ENCODE results near the gene BRD9.
"Not testable (repeated sequence)": the region's sequence is repeated elsewhere in the genome, so short reads cannot be mapped to it uniquely, and the experiment has no call there.

BRD9 gene

DNA sequence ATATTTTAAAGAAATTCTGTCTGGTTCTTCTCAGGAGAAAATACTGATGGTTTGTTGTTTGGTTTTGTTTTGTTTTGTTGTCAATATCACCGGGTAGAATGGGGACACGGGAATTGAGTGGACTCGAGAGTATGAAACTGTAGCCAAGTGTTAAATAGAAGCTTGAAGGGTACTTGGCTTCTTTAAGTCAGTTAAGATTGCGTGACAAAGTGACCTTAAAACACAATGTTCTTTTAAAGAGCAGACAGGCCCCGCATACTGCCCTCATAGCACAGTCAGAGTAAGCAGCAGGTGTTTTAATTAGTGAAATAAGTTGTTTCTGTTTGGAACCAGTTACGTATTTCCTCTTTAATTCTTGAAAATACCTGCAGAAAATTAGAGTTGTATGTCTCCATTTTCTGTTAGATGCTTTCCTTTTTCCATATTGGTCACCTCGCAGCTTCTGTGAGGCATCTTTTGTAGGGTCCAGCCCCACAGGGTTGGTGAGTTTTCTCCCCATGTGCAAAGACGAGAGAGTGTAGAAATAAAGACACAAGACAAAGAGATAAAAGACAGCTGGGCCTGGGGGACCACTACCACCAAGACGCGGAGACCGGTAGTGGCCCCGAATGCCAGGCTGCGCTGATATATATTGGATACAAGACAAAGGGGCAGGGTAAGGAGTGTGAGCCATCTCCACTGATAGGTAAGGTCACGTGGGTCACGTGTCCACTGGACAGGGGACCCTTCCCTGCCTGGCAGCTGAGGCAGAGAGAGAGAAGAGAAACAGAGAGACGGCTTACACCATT, 9.7 kb upstream of the BRD9 start:
- no peak for DNase-seq (ENCODE audit: low spot score)

- no peak for DNase-seq (ENCODE audit: low spot score)
Observed at GRCh38 chr5:900781-901180, 8.2 kb upstream of the BRD9 start.

- DNase-seq (ENCODE audit: low spot score) = no peak
Observed at GRCh38 chr5:893711-894110, 1.1 kb upstream of the BRD9 start.

DNA sequence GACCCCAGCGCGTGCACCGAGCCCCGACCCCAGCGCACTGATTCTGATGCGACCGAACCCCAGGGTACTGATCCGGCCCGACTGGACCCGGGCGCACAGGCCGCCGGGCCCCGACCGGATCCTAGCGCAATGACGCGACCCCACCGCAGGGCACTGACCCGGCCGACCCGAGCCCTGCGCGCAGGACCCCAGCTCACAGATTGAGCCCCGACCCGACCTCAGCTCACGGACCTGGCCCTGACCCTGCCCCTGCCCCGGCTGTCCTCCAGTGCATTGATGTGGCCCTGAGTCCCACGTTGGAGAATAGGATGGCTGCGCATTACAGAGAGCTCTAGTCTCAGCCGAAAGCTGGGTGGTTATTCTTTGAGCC, 521 bp upstream of the BRD9 start:
- DNase-seq (ENCODE audit: low spot score) = no peak

GRCh38 chr5:891837-892393, 686 bp downstream of the BRD9 start:
- peak; percentile 27 for DNase-seq (ENCODE audit: low spot score)

DNA sequence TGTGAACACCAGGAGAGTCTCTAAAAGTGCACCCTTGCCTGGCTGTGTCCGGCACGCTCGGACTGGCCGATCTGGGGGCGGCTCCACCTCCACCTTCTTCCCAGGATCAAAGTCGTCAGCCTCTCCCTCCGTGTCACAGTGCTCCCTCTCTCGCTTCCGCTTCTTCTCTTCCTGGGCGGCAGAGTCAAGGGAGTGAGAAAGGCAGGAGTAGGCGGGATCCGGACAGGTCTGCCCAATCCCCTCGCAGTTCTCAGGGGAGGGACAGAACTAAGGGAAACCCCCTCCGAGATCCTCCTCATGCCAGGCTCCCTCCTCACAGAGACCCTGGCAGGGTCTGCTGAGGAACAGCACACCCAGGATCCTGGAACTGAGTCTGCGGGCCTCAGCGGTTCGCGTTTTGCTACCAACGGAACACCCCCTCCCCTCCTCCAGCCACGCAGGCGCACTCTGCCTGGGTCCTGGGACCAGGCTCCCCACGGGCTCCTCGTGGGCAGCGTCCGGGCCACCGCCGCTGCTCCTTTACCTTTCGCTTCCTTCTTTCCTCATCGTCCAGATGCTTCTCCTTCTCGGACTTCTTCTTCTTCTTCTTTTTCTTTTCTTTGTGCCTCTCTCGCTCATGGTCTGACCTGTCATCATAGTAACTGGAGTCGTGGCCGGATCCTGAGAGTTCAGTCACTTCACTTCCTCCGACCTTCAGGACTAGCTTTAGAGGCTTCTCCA, 1.3 kb downstream of the BRD9 start:
- peak; percentile 45 for DNase-seq (ENCODE audit: low spot score)

DNA sequence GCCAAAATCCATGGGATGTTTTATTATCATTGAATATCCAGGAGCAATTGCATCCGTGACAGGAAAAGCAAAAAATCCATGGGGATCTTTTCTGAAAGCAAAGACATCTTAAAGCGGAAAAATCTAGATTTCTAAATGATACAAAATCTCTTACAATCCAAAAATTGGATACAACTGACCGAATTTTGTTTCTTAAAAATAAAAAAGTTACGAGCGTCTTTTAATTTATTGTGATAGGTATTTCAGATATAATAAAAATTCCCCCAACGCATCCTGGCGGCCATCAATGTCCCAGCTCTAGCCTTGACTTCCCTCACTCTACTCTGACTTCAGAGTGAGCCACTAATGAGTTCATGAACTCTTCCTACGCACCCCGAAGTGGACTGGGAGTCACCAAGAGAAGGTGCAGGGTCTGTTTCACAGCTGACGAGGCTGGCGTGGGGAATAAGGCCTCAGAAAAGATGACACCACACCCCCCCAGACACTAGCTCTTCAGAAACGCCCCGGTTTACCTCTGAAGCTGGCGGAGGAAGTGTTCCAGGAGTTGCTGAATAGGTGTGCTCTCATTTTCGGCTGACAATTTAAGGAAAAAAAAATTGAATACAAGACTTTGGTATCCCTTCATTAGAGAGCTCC, 3.4 kb downstream of the BRD9 start:
- no peak for DNase-seq (ENCODE audit: low spot score)

DNA sequence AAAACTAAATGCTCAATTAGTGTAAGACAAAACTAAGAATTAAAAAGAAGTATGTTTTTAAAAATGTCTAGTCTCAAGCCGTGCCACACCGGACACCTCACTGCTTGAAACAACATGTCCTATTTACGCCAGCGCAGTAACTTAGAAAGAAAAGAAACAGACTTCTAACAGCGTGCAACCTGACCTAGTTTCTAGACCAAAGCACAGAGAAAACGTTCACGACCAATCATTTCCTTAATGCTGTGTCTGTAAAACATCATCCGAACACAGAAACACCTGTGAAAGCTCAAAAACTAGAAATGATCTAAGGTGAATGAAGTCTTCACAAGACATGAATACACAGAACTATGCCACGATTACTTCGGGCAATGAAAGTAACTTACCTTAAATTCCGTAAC, 4.0 kb downstream of the BRD9 start:
- no peak for DNase-seq (ENCODE audit: low spot score)

DNA sequence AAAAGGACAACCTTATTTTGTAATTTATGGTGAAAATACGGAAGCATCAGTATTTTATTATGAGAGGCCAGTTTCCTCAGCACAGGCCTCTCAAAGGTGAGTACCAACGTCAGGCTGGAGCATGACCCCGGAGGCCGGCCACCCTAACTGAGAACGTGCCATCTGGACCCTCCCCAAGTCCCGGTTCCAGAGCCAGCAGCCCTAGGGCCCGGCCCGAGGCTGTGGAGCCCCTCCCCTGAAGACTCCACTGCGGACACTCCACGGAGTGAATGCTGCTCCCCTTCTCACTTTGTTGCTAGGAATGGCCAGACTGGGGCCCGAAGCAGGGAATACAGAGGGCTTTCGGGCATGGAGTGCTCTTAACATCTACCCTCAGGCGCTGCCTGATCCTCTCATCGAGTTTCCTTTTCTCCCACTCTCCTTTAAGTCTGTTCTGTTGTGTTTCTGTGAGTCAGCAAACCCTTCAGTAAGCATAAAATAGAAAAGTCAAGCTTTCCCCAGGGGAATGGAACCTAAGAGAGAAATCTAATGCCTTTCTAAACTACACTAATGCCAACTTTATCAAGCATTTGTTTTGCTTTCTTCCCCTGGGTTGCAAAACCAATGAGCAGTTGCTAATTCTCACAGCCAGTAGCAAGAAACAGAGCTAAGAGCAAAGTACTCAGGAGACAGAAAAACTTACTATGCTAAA, 4.5 kb downstream of the BRD9 start:
- DNase-seq (ENCODE audit: low spot score) = no peak

DNA sequence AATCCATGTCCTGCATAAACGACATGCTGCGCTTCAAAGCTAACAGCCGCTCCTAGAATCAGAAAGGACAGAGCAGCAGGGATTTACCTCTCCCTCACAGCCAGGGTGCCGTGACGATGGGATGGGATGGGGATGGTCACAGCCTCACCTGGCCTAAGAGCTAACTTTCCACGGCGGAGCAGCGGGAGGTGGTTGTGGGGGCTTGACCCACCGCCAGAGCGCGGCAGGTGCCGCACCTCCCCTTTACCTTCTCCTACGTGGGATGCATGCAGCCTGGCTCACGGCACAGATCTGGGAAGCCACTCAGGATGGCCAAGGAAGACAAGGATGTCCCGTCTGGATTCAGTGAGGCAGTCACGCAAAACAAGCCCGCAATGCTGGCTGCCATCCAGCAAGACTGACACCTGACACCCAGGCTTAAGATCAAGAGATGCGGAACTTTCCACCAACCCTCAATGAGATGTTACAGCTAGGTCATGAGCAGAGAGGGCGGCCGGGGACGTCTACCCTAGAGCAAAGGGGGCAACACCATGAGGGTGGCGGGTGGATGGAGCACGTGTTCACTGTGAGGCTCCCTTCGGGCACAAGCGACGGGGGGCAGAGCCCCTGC, 5.8 kb downstream of the BRD9 start:
- DNase-seq (ENCODE audit: low spot score) = no peak

GRCh38 chr5:886036-886435, 6.6 kb downstream of the BRD9 start:
- no peak for DNase-seq (ENCODE audit: low spot score)

GRCh38 chr5:885529-885928, 7.1 kb downstream of the BRD9 start:
- DNase-seq (ENCODE audit: low spot score) = no peak

DNA sequence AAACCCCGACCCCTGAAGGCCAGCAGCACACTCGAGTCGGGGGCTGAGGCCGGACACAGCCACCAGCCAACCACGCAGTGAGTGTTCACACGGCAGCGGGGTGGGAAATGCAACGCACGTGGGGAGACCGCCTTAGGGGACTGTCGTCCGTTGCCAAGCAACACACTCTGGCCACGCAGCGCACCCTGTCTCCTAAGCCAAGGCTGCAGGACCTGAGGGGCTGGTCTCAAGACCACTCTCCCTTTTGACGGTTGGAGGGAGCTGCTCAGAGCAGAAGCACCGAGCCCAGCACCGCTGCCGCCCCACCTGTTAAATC, 7.5 kb downstream of the BRD9 start:
- no peak for DNase-seq (ENCODE audit: low spot score)

DNA sequence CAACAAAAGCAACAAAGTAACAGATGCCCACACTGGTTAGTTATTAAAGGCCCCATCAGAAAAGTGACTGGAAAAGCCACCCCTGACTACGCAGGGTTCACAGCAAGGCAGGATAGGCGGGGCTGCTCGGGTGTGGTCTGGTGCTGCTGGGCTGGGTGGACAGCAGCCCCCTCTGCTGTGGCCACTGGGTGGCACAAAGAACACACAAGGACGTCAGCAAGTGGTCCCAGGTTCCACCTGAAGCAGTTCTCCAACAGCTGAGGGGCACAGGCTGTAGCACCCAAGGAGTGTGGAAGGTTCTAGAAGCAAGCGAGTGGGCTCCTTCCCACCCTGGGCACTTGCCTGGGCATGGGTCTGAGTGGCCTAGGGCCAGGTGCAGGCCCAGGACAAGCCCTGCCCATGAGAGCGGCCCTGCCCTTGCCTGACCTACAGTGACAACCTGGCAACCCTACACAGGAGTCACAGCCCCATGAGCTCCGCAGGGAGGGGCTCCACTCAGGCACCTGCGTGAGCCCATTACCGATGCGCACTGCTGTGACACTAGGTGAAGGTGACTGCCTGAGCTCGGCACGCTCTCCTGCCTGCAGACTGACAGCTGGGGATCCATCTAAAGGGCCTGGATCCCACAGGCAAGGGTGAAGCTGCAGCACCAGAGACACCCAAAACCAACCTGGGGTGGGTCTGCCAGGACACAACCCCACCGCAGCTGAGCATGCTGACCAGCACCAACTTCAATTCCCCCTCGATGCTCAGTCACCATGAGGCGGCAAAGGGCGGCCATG, 8.1 kb downstream of the BRD9 start:
- DNase-seq (ENCODE audit: low spot score) = no peak

DNA sequence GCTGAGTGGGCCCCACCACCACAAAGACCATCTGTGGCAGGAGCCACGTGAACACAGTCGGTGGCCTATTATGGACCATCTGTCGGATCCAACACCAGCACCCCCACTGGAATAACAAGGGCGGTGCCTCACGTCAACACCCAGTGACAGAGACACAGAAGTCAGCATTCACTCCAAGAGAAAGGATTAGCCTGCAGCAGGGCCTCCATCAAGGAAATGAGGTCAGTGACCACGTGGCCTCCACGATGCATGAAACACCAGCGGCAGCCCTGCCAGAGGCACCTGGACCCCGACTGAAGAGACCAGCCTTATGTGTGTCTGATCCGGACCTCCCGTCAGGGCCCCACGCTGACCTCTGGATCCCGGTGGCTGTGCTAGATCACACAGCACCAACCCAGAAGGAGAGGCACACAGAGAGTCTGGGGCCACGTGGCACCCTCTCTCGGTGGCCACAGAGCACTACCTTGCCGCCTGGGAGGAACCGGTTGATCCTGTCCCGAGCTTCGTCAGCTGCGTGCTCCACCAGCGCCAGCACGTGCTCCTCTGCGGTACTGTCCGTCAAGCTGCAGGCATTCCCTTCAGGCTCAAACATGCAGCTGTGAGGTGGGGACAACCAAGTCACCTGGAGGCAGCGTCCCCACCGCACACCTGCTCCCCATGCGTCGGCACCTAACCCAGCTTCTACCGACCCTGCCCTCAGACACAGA, 9.0 kb downstream of the BRD9 start:
- DNase-seq (ENCODE audit: low spot score) = no peak

GRCh38 chr5:882253-883183, 10.1 kb downstream of the BRD9 start:
- no peak for DNase-seq (ENCODE audit: low spot score)

DNA sequence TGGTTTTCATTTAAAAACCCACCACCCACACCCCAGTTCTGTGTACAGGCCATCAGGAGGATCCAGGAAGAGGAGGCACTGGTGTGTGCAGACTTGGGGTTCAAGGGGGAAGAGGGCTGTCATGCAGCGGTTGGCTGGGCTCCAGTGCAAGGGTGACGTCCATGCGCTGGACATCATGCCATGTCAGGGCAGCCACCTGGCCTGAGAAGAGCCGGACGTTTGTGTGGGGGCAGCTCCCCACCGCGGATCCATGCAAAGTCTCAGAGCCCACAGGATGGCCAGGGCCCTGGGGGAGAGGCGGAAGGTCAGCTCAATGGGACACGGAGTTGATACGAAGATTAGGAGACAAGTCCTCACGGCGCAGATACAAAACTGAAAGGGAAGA, 11.1 kb downstream of the BRD9 start:
- DNase-seq (ENCODE audit: low spot score) = no peak

DNA sequence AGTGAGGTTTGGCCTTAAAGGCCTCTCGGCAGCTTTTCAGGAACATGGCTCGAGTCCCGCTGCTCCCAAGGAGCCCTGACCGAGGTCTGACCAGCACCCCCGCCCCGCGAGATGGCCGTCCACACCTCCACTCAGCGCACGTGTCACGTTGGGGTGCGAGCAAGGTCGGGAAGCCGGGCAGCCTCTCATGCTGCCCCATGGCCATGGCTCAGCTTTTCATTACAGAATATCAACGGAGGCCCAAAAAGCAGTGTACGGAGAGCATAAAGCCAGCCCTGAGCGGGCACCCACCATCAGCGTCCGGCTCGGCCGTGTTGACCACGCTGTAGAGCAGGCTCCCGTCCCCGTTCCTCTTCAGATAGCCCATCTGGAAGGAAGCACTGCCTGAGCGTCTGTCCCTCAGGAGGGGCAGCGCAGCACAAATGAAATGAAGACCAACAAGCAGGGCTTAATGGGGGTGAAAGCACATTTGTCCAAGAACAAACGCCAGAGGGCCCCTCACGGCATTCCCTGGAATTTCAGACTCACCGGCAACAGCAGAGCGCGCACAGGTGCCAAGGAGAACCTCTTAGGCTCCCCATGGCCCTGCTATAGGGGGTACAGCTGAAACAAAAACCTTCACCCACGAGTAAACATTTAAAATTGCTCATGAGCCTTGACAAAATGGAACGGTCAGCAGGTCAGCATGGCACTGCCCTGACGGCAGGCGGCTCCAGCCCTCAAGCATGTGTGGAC, 11.6 kb downstream of the BRD9 start:
- DNase-seq (ENCODE audit: low spot score) = no peak

- not testable (repeated sequence) for DNase-seq (ENCODE audit: low spot score)
Observed at GRCh38 chr5:878677-879076, 13.9 kb downstream of the BRD9 start.
